Activated naive CD8-positive, alpha-beta T cell treated with anti-CD3 and anti-CD28 coated beads, Interleukin-2, amount 50 U/mL, for 24 hours (primary cell): ENCODE results near the gene SKP1.

Experiments used
- ATAC-seq: fragments of 150-1000 bp; cut with Tn5 transposase; one replicate; pipeline ENCODE4 v1.10.0; 2021
- DNase-seq: peaks from one replicate; pipeline ENCODE4 v3.0.0; 2021
- H3K27ac Mint-ChIP-seq: one replicate; pipeline ENCODE4 v1.8.0; 2021; ENCODE audit warnings: mild to moderate bottlenecking, mixed read lengths
- H3K27me3 Mint-ChIP-seq: one replicate; pipeline ENCODE4 v1.8.0; 2021; ENCODE audit warnings: mixed read lengths
- H3K36me3 Mint-ChIP-seq: one replicate; pipeline ENCODE4 v1.8.0; 2021; ENCODE audit warnings: low read depth, mixed read lengths
- H3K4me1 Mint-ChIP-seq: one replicate; pipeline ENCODE4 v1.8.0; 2021; ENCODE audit warnings: mixed read lengths
- H3K4me3 Mint-ChIP-seq: one replicate; pipeline ENCODE4 v1.8.0; 2021; ENCODE audit warnings: mild to moderate bottlenecking, moderate library complexity, mixed read lengths
- H3K9me3 Mint-ChIP-seq: one replicate; pipeline ENCODE4 v1.8.0; 2021; ENCODE audit warnings: mixed read lengths

Gene SKP1

GRCh38 chr5:134142052-134142451 lies 34.7 kb downstream of the SKP1 start:
- peak overlapping the region; percentile 40 for H3K27ac Mint-ChIP-seq
- ATAC-seq = no peak
- H3K9me3 Mint-ChIP-seq = no peaks in the 10 kb centered on the region
- H3K27me3 Mint-ChIP-seq = no peaks in the 10 kb centered on the region
- no peak for DNase-seq
- H3K4me3 Mint-ChIP-seq = no peak overlapping the region
- H3K4me1 Mint-ChIP-seq = peaks cover 60% of the 10 kb centered on the region
- peaks cover 31% of the 10 kb centered on the region for H3K36me3 Mint-ChIP-seq

GRCh38 chr5:134141331-134142050 lies 35.3 kb downstream of the SKP1 start:
- Mint-ChIP-seq H3K27ac (peak overlapping the region; percentile 40), H3K4me3 (no peak overlapping the region), H3K9me3 (no peaks in the 10 kb centered on the region), H3K4me1 (peaks cover 66% of the 10 kb centered on the region), H3K27me3 (no peaks in the 10 kb centered on the region), H3K36me3 (peaks cover 32% of the 10 kb centered on the region)
- DNase-seq (no peak), ATAC-seq (no peak)

GRCh38 chr5:134140530-134141201 lies 36.1 kb downstream of the SKP1 start:
- Mint-ChIP-seq H3K4me3 (no peak overlapping the region), H3K27me3 (no peaks in the 10 kb centered on the region), H3K4me1 (peaks cover 66% of the 10 kb centered on the region), H3K27ac (peak overlapping the region; percentile 42), H3K36me3 (peaks cover 31% of the 10 kb centered on the region), H3K9me3 (no peaks in the 10 kb centered on the region)
- DNase-seq (peak; percentile 68), ATAC-seq (peak; percentile 38)

- Mint-ChIP-seq H3K27me3 (no peaks in the 10 kb centered on the region), H3K27ac (peak overlapping the region; percentile 60), H3K4me1 (peaks cover 67% of the 10 kb centered on the region), H3K9me3 (no peaks in the 10 kb centered on the region), H3K36me3 (peaks cover 36% of the 10 kb centered on the region), H3K4me3 (no peak overlapping the region)
- DNase-seq (no peak), ATAC-seq (no peak)
These were observed 36.8 kb downstream of the SKP1 start for GRCh38 chr5:134139891-134140469.

- Mint-ChIP-seq H3K27ac (no peak overlapping the region), H3K36me3 (peaks cover 36% of the 10 kb centered on the region), H3K9me3 (no peaks in the 10 kb centered on the region), H3K4me3 (no peak overlapping the region), H3K4me1 (peaks cover 69% of the 10 kb centered on the region), H3K27me3 (no peaks in the 10 kb centered on the region)
- ATAC-seq (no peak), DNase-seq (no peak)
These were observed 37.3 kb downstream of the SKP1 start for GRCh38 chr5:134139377-134139851.

- Mint-ChIP-seq H3K4me1 (peaks cover 72% of the 10 kb centered on the region), H3K27ac (peak overlapping the region; percentile 79), H3K36me3 (peaks cover 37% of the 10 kb centered on the region), H3K9me3 (no peaks in the 10 kb centered on the region), H3K4me3 (peak overlapping the region; percentile 50), H3K27me3 (no peaks in the 10 kb centered on the region)
- ATAC-seq (peak; percentile 87), DNase-seq (peak; percentile 76)
These were observed 38.1 kb downstream of the SKP1 start for GRCh38 chr5:134138416-134139376.

GRCh38 chr5:134136771-134137170 lies 40.0 kb downstream of the SKP1 start:
- Mint-ChIP-seq H3K36me3 (peaks cover 40% of the 10 kb centered on the region), H3K4me3 (no peak overlapping the region)

GRCh38 chr5:134136221-134136631 lies 40.5 kb downstream of the SKP1 start:
- no peaks in the 10 kb centered on the region for H3K27me3 Mint-ChIP-seq
- no peaks in the 10 kb centered on the region for H3K9me3 Mint-ChIP-seq
- DNase-seq (no peak), ATAC-seq (no peak)
- peaks cover 92% of the 10 kb centered on the region for H3K4me1 Mint-ChIP-seq
- H3K36me3 Mint-ChIP-seq = peaks cover 36% of the 10 kb centered on the region
- H3K27ac Mint-ChIP-seq = no peak overlapping the region
- H3K4me3 Mint-ChIP-seq = no peak overlapping the region

More at GRCh38 chr5:134136771-134137170, 40.0 kb downstream of the SKP1 start:
- Mint-ChIP-seq H3K4me1 (peaks cover 91% of the 10 kb centered on the region), H3K27ac (peak overlapping the region; percentile 68), H3K27me3 (no peaks in the 10 kb centered on the region), H3K9me3 (no peaks in the 10 kb centered on the region)
- no peak for ATAC-seq
- DNase-seq = no peak

- Mint-ChIP-seq H3K27me3 (no peaks in the 10 kb centered on the region), H3K4me1 (peaks cover 92% of the 10 kb centered on the region), H3K9me3 (no peaks in the 10 kb centered on the region), H3K36me3 (peaks cover 34% of the 10 kb centered on the region), H3K27ac (peak overlapping the region; percentile 7), H3K4me3 (peak overlapping the region; percentile 0)
- ATAC-seq = no peak
- DNase-seq = no peak
These were observed 41.6 kb downstream of the SKP1 start for GRCh38 chr5:134135091-134135655.

- Mint-ChIP-seq H3K27ac (peak overlapping the region; percentile 48), H3K9me3 (no peaks in the 10 kb centered on the region), H3K27me3 (no peaks in the 10 kb centered on the region), H3K36me3 (peaks cover 31% of the 10 kb centered on the region), H3K4me1 (peaks cover 94% of the 10 kb centered on the region), H3K4me3 (no peak overlapping the region)
- DNase-seq = peak; percentile 8
- no peak for ATAC-seq
These were observed 42.7 kb downstream of the SKP1 start for GRCh38 chr5:134133995-134134541.

- Mint-ChIP-seq H3K36me3 (peaks cover 32% of the 10 kb centered on the region), H3K27me3 (no peaks in the 10 kb centered on the region), H3K27ac (peak overlapping the region; percentile 95), H3K4me1 (peaks cover 94% of the 10 kb centered on the region), H3K9me3 (no peaks in the 10 kb centered on the region), H3K4me3 (peak overlapping the region; percentile 39)
- DNase-seq (peak; percentile 16), ATAC-seq (no peak)
These were observed 43.4 kb downstream of the SKP1 start for GRCh38 chr5:134133188-134133994.

GRCh38 chr5:134132372-134133187 lies 44.2 kb downstream of the SKP1 start:
- no peaks in the 10 kb centered on the region for H3K9me3 Mint-ChIP-seq
- H3K4me1 Mint-ChIP-seq = peaks cover 94% of the 10 kb centered on the region
- no peaks in the 10 kb centered on the region for H3K27me3 Mint-ChIP-seq
- H3K4me3 Mint-ChIP-seq = peak overlapping the region; percentile 39
- H3K36me3 Mint-ChIP-seq = peaks cover 34% of the 10 kb centered on the region
- peak; percentile 66 for ATAC-seq
- DNase-seq = peak; percentile 78
- H3K27ac Mint-ChIP-seq = peak overlapping the region; percentile 95
